SU-DHL-6 (cell line): ENCODE measurements around the gene DNM2.
"Not testable (repeated sequence)": the region's sequence is repeated elsewhere in the genome, so short reads cannot be mapped to it uniquely, and the experiment has no call there.

Experiments
- H2AFZ ChIP-seq: fragments of 200-600 bp; sonication (generic); 2 replicates; pipeline ENCODE4 v1.6.1; 2014; ENCODE audit warnings: low read depth, mild to moderate bottlenecking, moderate library complexity, mixed read lengths, antibody characterized with exemption, low read length; ENCODE audit not compliant: severe bottlenecking
- H3F3A ChIP-seq: fragments of 200-600 bp; shearing (Covaris generic); 2 replicates; pipeline ENCODE4 v1.6.0; 2016; ENCODE audit warnings: antibody characterized with exemption, mild to moderate bottlenecking; ENCODE audit not compliant: insufficient read depth
- H3K27ac ChIP-seq: fragments of 200-600 bp; sonication (generic); 2 replicates; pipeline ENCODE4 v1.5.1; 2016; ENCODE audit warnings: low read depth, mild to moderate bottlenecking, low read length, moderate library complexity, mixed read lengths
- H3K27me3 ChIP-seq: fragments of 200-600 bp; sonication (generic), shearing (Covaris generic); 2 replicates; pipeline ENCODE4 v1.6.0; 2014; ENCODE audit warnings: mild to moderate bottlenecking, low read length
- H3K36me3 ChIP-seq: fragments of 200-600 bp; sonication (generic); 2 replicates; pipeline ENCODE4 v1.6.1; 2014; ENCODE audit warnings: mild to moderate bottlenecking, low read length, mixed read lengths
- H3K4me2 ChIP-seq: fragments of 300-600, 200-600 bp; shearing (Covaris generic), sonication (generic); 2 replicates; pipeline ENCODE4 v1.6.0; 2014; ENCODE audit warnings: low read length, low read depth, mild to moderate bottlenecking; ENCODE audit not compliant: poor library complexity, severe bottlenecking
- H3K4me3 ChIP-seq: fragments of 200-600 bp; sonication (generic); 2 replicates; pipeline ENCODE4 v1.5.1; 2014; ENCODE audit warnings: antibody characterized with exemption, low read length, mild to moderate bottlenecking, mixed read lengths; ENCODE audit not compliant: insufficient read depth, poor library complexity, severe bottlenecking
- H3K79me2 ChIP-seq: fragments of 200-600 bp; sonication (generic); 2 replicates; pipeline ENCODE4 v1.6.1; 2014; ENCODE audit warnings: mild to moderate bottlenecking, low read length, moderate library complexity; ENCODE audit not compliant: insufficient read depth
- H3K9ac ChIP-seq: fragments of 200-600 bp; sonication (generic); 2 replicates; pipeline ENCODE4 v1.7.0; 2014; ENCODE audit warnings: mild to moderate bottlenecking, low read length
- H3K9me2 ChIP-seq: fragments of 200-600 bp; sonication (generic); replicated peaks from 2 replicates; pipeline ENCODE4 v1.6.1; 2014; ENCODE audit warnings: low read length; ENCODE audit not compliant: insufficient read depth
- H3K9me3 ChIP-seq: fragments of 200-600 bp; sonication (generic); 2 replicates; pipeline ENCODE4 v1.6.1; 2014; ENCODE audit warnings: low read length, mixed read lengths; ENCODE audit not compliant: insufficient read depth
- H4K20me1 ChIP-seq: fragments of 200-600 bp; sonication (generic); 2 replicates; pipeline ENCODE4 v1.6.1; 2014; ENCODE audit warnings: low read depth, mild to moderate bottlenecking, antibody characterized with exemption, low read length, moderate library complexity, mixed read lengths
- CTCF ChIP-seq: fragments of 200-600 bp; sonication (generic); IDR thresholded peaks from one replicate; pipeline ENCODE4 v1.5.1; 2017; ENCODE audit warnings: antibody characterized with exemption, mild to moderate bottlenecking, low read length, moderate library complexity; ENCODE audit not compliant: insufficient read depth, poor library complexity, severe bottlenecking
- EZH2phosphoT487 ChIP-seq: fragments of 200-600 bp; sonication (generic), shearing (Covaris generic); conservative IDR thresholded peaks from 2 replicates; pipeline ENCODE4 v1.6.1; 2018; ENCODE audit warnings: mild to moderate bottlenecking, antibody characterized with exemption, low read length, moderate library complexity, mixed read lengths

Gene DNM2

GRCh38 chr19:10868872-10869547 lies 151.1 kb downstream of the DNM2 start:
- peak overlapping the region; percentile 79 for H3K4me2 ChIP-seq
- TF ChIP-seq EZH2phosphoT487 (no peak), CTCF (no peak)
- H3K9me3 ChIP-seq, result no peaks in the 10 kb centered on the region
- no peaks in the 10 kb centered on the region for H3K27me3 ChIP-seq
- H3K9me2 ChIP-seq, result no peaks in the 10 kb centered on the region
- H3K79me2 ChIP-seq, result peaks cover 20% of the 10 kb centered on the region
- H3F3A ChIP-seq, result peaks cover 13% of the 10 kb centered on the region
- no peak overlapping the region for H3K9ac ChIP-seq
- H3K4me3 ChIP-seq, result no peak overlapping the region
- H3K36me3 ChIP-seq, result no peaks in the 10 kb centered on the region
- no peaks in the 10 kb centered on the region for H4K20me1 ChIP-seq
- no peak overlapping the region for H2AFZ ChIP-seq
- no peak overlapping the region for H3K27ac ChIP-seq

- not testable (repeated sequence) for H3K4me2 ChIP-seq, H2AFZ ChIP-seq, H4K20me1 ChIP-seq, H3K36me3 ChIP-seq, H3K27ac ChIP-seq, H3K9me3 ChIP-seq, H3K4me3 ChIP-seq, H3K9me2 ChIP-seq, H3K27me3 ChIP-seq, H3K9ac ChIP-seq
- peaks cover 13% of the 10 kb centered on the region for H3F3A ChIP-seq
- H3K79me2 ChIP-seq, result peaks cover 29% of the 10 kb centered on the region
Measured at GRCh38 chr19:10869872-10870311, 152.0 kb downstream of the DNM2 start.

- H3K79me2 ChIP-seq, result peaks cover 33% of the 10 kb centered on the region
- no peaks in the 10 kb centered on the region for H3K36me3 ChIP-seq
- peak overlapping the region; percentile 66 for H3K27ac ChIP-seq
- H3K9me2 ChIP-seq, result no peaks in the 10 kb centered on the region
- H3F3A ChIP-seq, result peaks cover 11% of the 10 kb centered on the region
- peak overlapping the region; percentile 78 for H2AFZ ChIP-seq
- H3K27me3 ChIP-seq, result no peaks in the 10 kb centered on the region
- peak overlapping the region; percentile 51 for H3K9ac ChIP-seq
- H3K4me2 ChIP-seq, result peak overlapping the region; percentile 85
- no peaks in the 10 kb centered on the region for H4K20me1 ChIP-seq
- H3K9me3 ChIP-seq, result no peaks in the 10 kb centered on the region
- no peak for TF ChIP-seq EZH2phosphoT487
- no peak for TF ChIP-seq CTCF
- peak overlapping the region; percentile 46 for H3K4me3 ChIP-seq
Measured at GRCh38 chr19:10870501-10870954, 152.6 kb downstream of the DNM2 start.

GRCh38 chr19:10870955-10871603 lies 153.2 kb downstream of the DNM2 start, which contains the start of gene CARM1:
CARM1 (plus strand) TSS chr19:10871553; CDS start chr19:10871703, 150 bp downstream.
- H3F3A ChIP-seq, result peaks cover 10% of the 10 kb centered on the region
- H4K20me1 ChIP-seq, result no peaks in the 10 kb centered on the region
- H3K27me3 ChIP-seq, result no peaks in the 10 kb centered on the region
- no peaks in the 10 kb centered on the region for H3K9me2 ChIP-seq
- peaks cover 33% of the 10 kb centered on the region for H3K79me2 ChIP-seq
- H3K27ac ChIP-seq, result peak within 1 kb of the TSS; percentile 71
- peak within 1 kb of the TSS; percentile 98 for H3K4me3 ChIP-seq
- H2AFZ ChIP-seq, result peak within 1 kb of the TSS; percentile 78
- no peaks in the 10 kb centered on the region for H3K36me3 ChIP-seq
- H3K4me2 ChIP-seq, result peak within 1 kb of the TSS; percentile 93
- H3K9ac ChIP-seq, result peak within 1 kb of the TSS; percentile 99
- no peaks in the 10 kb centered on the region for H3K9me3 ChIP-seq
- no peak for TF ChIP-seq EZH2phosphoT487
- TF ChIP-seq CTCF, result no peak
